VCaP (cell line): ENCODE measurements around the gene ATP1A3.

ENCODE experiments used
- H3K27ac ChIP-seq: fragments of 450-650 bp; 2 replicates; pipeline ENCODE4 v1.5.1; 2017
- TF ChIP-seq, protein P1 (sequence below): fragments of 450-650 bp; conservative IDR thresholded peaks from 2 replicates; pipeline ENCODE4 v1.5.1; 2017; ENCODE audit warnings: mild to moderate bottlenecking, moderate library complexity

ATP1A3 gene

DNA sequence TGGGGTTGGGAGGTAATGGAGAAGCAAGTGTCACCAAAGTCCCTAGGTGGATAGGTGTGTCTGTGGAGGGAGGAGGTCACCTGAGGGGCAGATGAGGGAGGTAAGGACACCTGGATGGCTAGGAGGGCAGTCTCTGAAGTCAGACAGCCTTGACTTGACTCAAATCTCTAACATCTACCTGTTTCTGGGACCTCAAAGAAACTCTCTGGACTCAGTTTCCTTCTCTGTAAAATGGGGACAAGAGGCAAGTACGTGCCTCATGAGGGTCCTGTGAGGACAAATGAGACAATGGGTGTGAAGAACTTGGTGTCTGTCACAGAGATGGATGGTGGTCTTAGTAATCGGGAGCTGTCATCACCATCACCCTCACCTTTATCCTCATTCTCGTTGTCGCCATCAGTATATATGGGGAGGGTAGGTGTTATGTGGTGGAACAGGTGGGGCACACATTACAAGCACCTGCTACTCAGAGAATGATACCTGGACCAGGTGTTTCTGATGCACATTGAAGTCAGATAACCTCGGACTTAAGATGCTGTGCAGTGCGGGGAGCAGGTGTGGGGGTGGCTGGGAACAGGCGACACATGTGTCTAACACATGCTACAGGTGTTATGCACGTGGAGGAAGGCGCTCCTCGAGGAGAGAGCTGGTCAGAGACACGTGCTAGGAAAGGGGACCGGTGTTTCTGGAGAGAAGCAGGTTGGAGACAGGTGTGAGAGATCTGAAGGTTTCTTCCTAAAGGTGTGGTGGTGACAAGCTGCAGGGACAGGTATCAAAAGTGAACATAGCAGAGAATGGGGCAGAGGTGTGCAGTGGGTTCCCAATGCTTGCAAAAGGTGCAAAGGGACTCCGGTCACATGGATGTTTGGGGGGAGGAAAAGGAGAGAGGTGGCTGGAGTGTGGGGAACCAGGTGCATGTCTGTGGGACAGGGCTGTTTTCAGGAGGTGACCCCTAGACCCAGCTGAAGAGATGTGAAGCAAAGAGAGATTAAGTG is 69.6 kb downstream of the ATP1A3 start:
- TF ChIP-seq, protein P1, sequence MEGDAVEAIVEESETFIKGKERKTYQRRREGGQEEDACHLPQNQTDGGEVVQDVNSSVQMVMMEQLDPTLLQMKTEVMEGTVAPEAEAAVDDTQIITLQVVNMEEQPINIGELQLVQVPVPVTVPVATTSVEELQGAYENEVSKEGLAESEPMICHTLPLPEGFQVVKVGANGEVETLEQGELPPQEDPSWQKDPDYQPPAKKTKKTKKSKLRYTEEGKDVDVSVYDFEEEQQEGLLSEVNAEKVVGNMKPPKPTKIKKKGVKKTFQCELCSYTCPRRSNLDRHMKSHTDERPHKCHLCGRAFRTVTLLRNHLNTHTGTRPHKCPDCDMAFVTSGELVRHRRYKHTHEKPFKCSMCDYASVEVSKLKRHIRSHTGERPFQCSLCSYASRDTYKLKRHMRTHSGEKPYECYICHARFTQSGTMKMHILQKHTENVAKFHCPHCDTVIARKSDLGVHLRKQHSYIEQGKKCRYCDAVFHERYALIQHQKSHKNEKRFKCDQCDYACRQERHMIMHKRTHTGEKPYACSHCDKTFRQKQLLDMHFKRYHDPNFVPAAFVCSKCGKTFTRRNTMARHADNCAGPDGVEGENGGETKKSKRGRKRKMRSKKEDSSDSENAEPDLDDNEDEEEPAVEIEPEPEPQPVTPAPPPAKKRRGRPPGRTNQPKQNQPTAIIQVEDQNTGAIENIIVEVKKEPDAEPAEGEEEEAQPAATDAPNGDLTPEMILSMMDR, result no peak
- H3K27ac ChIP-seq, result no peak overlapping the region

DNA sequence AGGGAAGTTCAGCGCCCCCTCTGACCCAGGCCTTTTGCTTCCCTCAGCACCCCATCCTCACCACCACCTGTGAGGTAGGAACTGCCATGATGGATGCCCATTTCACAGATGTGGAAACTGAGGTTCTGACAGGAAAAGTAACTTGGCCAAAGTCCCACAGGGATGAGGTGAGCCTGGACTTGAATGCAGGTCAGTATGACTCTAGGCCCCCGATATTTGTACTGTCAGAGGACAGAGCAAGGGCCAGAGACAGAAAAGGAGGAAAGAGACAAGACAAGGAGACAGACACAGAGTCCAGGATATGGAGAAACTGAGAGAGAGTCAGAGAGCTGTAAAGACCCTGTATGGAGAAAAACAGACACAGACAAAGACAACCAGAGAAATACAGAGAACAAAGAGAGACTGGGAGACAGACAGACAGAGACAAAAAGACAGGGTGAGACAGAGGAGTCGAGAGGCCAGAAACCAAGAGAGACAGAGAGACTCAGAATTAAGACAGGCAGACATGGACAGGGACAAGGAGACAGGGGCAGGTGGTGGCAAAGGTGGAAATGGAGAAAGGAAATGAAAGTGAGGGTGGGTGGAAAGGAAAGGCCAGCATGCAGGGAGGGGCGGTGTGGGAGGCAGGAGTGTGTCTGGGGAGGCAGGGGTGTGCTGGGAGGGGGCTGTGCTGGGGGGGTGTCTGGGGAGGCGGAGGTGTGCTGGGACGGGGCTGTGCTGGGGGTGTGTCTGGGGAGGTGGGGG is 70.8 kb downstream of the ATP1A3 start:
- H3K27ac ChIP-seq, result no peak overlapping the region
- TF ChIP-seq, protein P1, result no peak

DNA sequence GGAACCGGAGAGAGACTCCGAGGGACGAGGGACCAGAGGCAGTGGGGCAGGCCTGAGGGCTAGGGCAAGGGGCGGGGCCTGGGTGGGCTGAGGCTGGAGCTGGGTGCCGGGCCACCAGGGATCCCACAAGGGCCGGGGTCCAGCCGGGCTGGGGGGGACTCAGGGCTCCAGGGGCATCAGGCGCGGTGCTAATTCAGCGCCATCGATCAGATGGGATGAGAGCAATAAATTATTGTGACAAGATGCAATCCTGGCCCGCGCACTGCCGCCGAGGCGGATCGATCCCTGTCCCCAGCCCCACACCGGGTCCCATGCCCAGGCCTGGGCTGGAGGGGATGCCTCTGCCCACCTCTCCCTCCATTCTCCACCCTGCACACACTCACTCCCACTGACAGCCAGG is 71.4 kb downstream of the ATP1A3 start:
- TF ChIP-seq, protein P1, result no peak
- no peak overlapping the region for H3K27ac ChIP-seq

DNA sequence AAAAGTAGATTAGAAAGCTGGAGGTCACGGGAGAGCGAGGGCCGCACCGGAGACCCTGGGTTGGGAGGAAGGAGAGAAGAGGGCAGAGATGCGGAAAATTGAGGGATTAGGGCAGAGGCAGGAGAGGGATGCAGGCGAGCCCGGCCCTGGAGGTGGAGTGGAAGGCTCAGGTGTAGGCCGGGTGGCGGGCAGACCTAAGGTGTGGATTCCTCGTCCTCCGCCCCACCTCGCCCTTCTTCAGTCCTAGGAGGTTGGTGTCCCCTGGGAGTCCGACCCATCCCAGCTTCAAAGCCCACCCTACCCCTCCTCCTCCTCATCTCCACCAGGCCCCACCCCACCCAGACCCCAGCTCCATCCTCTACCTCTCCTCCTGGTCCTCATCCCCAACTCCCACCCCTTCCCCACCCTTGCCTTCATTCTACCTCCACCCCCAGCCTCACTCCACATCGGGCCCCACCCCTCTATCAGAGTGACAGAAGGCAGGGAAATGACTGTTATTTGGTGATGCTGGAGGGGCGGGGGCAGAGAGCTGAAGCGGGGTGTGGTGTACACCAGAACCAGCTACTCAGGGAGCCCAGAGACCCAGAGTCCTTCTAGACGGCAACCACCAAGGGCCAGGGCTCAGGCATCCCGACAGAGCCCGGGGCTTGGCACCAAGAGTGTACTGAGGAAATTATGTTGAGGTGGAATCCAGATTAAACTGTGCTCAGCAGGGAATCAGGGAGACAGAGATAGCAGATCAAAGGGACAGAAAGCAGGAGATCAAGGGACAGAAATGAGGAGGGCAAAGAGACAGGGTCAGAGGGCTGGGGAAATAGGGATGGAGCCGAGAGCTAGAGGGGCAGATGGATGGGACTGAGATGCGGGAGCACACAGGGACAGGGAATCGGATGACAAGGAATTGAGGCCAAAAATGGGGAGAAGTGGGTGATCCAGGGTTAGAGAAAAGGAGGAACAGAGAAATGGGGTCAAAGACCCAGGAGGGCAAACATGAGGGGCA is 72.2 kb downstream of the ATP1A3 start:
- TF ChIP-seq, protein P1, result no peak

DNA sequence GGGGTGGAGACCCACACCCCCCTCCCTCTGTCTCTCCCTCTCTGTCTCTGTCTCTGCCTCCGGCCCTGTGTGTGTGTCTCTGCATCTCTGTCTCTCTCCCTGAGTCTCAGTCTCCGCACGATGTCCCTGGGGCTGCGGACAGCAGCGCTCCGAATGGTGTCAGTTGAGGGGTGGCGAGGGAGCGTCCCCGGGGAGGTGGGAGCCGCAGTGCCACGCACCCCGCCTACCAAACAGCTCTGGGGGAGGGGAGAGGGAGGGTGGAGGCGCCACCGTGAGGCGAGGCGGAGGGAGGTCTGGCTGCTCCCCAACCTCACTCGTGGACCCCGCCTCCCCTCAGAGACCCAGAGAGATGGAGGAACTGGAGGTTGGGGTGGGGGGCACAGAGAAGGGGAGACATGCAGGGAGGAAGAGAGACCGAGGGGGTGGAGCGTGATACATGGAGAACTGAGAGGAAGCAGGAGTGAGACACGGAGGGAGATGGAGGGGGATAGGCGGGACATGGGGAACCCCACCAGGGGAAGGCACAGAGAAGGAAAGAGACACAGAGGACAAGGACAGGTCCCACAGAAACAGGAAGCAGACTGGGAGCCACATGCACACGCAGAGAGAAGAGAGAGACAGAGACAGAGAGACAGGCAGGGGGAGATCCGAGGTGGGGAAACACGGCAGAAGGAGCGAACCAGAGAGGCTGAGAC is 73.0 kb downstream of the ATP1A3 start:
- TF ChIP-seq, protein P1, result no peak
- no peak overlapping the region for H3K27ac ChIP-seq

More for the DNA sequence above, 72.2 kb downstream of the ATP1A3 start:
- no peak overlapping the region for H3K27ac ChIP-seq

DNA sequence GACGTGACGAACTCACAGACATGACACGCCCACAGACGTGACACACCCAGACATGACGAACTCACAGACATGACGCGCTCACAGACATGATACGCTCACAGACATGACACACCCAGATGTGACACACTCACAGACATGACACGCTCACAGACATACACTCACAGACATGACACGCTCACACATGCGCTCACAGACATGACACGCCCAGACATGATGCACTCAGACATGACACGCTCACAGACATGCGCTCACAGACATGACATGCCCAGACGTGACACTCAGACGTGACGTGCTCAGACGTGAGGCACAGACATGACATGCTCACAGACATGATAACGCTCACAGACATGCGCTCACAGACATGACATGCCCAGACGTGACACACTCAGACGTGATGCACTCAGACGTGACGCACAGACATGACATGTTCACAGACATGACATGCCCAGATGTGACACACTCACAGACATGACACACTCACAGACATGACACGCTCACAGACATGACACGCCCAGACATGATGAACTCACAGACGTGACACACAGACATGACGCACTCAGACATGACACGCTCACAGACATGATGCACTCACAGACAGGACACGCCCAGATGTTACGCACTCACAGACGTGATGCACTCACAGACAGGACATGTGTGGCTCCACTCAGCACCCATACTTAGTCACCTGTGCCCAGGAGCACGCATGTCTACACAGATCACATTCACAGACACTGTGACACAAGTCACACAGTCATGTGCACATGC is 73.9 kb downstream of the ATP1A3 start:
- H3K27ac ChIP-seq, result no peak overlapping the region
- TF ChIP-seq, protein P1, result no peak
